ENCODE results near the gene RPLP2.
A peak's percentile ranks its signal among the peaks of the same experiment; 100 is the strongest.

Gene RPLP2

DNA sequence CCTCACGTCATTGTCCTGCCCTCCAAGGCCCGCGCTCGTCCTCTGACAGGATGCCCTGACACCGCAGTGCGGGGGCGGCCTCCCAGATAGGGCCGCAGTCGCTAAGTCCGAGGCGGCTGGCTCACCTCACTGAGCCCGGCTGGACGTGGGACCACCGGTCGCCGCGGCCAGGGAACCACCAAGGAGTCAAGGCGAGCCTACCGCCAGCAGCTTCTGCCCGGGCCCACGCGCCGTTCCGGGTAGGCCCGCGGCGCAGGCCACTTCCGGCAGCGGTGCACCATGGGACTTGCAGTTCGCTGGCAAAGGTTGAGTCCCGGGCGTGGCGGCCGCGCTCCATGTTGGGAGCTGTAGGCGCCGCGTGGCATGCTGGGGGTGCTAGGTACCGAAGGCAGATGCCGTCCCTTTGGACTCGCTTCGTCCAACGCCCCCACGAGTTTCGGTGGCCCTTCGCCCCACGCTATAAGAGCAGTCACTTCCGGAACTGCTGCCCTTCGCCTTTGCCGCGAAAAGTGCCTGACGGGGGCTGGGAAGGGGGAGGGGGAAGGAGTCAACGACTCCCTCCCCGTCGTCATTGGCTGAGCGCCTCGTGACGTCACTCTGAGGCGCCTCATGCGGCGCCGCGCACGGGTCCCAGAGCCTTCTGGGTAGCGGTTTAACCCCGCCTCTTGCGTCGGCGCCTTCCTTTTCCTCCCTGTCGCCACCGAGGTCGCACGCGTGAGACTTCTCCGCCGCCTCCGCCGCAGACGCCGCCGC is at the start of gene RPLP2:
Gene RPLP2, plus strand, starts transcription at position 681 of the 753 bp plus-strand sequence. CDS start 268 bp downstream, outside the sequence.
- DNase-seq, result peak; percentile 96 to 97

DNA sequence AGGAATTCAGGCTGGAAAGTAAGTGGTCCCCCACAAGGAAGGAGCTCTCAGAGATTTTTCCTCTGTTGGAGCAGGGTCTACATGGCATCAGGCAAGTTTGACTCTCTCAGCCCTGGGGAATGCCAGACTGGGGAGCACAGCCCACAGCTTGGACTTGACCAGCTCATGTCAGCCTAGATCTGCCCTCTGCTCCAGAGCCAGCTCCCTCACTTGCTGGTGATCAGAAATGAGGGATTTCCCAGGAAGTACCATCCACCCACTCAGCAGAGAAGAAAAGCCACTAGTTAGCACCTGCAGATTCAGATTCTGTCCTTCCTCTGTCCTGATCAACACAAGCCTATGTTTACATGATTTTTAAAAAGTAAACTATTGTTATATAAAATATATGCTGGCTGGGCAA is 49.5 kb upstream of the RPLP2 start:
- no peak for DNase-seq

DNA sequence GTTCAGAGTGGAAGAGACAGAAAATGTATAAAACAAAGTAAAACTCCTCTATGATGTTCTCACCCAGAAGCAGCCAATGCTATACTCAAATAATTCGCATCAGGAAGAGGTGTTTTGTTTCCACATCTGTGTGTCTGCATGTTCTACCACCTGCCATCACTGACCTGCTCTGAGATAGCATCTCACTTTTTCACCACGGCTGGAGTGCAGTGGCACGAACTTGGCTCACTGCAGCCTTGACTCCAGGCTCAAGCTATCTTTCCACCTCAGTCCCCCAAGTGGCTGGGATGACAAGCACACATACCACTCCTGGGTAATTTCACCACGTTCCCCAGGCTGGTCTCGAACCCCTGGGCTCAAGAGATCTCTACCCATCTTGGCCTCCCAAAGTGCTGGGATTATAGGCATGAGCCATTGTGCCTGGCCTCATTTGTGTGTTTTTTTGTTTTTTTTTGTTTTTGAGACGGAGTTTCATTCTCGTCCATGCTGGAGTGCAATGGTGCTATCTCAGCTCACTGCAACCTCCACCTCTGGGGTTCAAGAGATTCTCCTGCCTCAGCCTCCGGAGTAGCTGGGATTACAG is 48.1 kb upstream of the RPLP2 start:
- no peak for DNase-seq

DNA sequence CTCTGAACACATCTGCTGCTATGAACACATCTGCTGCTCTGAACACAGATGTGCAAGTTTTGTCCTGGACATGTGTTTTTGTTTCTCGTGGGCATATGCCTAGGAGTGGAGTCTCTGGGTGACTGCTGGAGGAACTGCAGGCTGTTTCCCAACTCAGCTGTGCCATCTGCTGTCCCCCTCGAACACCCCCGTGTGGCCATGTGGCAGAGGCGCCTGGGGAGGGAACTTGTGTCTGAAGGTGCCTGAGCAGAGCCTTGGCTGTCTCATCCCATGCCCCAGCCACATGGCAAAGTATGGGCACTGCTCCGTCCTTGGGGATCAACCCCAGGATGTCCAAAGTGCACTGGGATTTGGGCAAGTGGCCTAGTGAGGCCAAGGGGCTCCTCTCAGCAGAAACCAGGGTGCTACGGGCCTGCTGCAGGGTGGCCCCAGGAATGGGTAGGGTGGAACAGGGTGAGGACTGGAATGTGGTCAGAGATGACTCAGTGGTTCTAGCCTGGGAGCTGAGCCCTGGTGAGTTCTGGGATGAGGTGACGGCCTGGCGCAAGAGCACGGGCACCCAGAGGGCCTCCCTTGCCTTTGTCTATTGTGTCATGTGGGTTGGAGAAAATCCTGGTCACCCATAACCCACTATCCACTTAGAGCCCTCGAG is 47.2 kb upstream of the RPLP2 start:
- peak; percentile 31 to 43 for DNase-seq

DNA sequence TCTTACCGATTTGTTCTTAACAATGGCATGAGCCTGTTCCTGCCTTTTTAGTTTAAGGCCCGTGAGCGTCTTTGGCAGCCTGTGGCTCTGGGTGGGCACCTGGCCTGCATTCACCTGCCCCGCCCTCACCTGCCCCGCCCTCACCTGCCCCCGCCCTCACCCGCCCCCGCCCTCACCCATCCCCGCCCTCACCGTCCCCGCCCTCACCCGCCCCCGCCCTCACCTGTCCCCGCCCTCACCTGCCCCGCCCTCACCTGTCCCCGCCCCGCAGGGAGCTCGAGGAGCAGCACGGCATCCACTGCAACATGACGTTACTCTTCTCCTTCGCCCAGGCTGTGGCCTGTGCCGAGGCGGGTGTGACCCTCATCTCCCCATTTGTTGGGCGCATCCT is 46.7 kb upstream of the RPLP2 start:
- no peak for DNase-seq

DNA sequence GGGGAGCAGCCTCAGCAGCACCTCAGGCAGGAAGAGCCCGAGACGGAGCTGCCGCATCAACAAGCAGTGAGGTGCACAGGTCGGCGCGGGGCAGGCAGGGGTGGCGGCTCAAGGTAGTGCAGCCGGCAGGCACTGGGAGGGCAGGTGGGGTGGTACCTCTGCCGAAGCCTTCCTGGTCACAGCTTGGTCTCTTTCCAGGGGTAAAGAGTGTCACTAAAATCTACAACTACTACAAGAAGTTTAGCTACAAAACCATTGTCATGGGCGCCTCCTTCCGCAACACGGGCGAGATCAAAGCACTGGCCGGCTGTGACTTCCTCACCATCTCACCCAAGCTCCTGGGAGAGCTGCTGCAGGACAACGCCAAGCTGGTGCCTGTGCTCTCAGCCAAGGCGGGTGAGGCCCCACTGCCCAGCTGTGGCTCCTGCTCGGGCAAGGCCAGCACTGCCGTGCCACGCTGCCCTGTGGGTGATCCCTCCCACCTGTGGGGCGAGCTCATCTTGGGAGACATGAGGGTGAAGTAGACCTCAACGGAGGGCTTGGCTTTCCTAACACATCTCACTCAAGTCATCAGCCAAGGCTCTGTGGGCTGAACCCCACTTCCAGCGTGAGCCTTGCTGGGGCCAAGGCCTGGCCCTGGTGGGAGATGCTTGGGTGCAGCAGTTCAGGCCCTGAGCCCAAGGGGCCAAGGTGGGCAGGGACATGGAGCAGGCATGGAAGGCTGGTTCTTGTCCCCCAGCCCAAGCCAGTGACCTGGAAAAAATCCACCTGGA is 46.0 kb upstream of the RPLP2 start:
- no peak for DNase-seq

DNA sequence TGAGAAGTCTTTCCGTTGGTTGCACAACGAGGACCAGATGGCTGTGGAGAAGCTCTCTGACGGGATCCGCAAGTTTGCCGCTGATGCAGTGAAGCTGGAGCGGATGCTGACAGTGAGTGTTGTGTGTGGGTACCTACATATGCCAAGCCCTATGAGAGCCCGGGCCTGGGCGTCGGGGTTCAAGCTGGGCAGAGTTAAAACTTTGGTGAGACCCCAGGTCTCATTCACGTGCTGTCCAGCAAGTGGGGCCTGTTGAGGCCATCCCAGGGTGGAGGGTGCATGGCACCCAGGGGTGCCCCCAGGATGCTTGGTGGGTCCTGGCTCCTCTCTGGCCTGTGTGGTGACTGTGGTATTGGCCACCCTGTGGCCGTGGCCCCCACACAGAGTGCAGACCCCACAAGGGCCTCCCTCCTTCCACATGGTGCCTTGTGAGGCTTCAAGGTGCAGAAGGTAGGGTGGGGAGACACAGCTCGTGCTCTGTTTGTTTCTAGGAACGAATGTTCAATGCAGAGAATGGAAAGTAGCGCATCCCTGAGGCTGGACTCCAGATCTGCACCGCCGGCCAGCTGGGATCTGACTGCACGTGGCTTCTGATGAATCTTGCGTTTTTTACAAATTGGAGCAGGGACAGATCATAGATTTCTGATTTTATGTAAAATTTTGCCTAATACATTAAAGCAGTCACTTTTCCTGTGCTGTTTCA is 45.3 kb upstream of the RPLP2 start:
- no peak for DNase-seq

DNA sequence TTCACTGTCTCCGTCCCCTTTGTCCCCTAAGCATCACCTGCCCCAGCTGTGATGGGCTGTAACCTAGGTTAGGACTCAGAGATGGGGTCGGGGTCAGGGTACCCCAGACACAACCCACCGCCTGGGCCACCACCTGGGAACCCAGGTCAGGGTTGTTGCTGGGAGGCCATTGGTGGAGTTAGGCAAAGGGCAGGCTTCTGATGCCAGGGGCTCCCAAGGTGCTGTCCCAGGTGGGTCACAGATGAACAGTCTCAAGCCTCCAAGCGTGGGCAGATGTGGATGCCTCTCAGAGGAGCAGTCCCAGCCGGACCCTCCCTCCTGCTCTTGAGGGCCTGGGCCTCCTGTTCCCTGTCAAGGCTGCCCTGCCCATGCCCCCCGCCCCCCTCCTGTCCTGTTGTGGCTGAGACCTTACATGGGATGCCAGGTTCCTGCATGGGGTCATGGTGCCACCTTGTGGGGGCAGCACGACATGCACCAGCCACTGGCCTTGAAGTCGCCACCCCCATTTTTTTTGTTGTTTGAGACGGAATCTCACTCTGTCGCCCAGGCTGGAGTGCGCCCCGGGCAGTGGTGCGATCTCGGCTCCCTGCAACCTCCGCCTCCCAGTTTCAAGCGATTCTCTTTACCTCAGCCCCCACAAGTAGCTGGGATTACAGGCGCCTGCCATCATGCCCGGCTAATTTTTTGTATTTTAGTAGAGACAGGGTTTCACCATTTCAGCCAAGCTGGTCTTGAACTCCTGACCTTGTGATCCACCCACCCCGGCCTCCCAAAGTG is 44.6 kb upstream of the RPLP2 start:
- DNase-seq, result peak in 1 of 2 experiments; percentile 25

DNA sequence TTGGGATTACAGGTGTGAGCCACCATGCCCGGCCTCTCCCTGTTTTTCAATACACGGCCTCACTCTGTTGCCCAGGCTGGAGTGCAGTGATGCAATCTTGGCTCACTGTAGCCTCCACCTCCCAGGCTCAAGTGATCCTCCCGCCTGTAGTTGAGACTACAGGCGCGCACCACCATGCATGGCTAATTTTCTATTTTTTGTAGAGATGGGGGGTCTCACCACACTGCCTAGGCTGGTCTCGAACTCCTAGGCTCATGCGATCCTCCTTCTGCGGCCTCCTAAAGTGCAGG is 44.0 kb upstream of the RPLP2 start:
- DNase-seq, result no peak

DNA sequence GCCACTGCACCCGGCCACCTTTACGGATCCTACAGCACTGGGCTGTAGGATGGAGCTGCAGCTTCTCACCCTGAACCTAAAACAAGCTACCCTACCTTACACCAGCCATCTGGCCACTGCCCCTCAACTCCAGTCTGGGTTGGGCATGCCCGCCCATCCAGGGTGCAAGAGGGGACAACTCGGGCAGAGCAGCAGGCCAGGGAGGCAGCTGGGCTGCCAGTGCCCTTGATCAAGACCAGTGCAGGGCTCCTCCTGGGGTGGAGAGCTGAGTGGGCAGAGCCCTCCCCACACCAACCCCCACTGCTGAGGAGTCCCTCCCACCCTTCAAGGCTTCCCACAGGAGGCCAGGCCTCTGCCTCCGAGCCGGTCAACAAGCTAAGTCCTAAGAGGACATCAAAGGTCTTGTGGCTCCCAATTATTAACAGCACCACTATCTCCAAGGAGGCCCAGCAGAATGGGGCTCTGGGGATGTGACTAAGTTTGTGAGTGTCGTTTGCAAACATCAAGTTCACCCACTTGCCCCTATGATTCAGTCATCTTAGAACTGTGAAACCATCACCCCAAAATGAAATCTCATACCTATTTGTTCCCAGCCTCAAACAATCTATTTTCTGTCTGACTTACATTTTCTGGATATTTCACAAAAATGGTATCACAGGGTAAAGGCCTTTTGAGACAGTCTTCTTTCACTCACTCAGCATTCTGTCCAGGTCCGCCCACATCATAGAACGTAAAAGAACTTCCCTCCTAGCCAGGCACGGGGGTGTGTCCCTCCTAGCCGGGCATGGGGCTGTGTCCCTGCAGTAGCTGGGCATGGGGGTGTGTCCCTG is 43.4 kb upstream of the RPLP2 start:
- DNase-seq, result no peak

DNA sequence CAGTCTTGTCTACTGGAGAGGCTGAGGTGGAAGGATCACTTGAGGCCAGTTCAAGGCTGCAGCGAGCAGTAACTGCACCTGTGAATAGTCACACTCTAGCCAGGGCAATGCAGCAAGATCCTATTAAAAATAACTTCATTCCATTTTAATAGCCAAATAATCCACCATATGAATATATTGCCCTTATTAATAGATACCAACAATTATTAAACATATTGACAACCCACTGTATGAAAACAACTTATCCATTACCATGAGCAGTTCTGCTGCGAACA is 42.9 kb upstream of the RPLP2 start:
- no peak for DNase-seq

DNA sequence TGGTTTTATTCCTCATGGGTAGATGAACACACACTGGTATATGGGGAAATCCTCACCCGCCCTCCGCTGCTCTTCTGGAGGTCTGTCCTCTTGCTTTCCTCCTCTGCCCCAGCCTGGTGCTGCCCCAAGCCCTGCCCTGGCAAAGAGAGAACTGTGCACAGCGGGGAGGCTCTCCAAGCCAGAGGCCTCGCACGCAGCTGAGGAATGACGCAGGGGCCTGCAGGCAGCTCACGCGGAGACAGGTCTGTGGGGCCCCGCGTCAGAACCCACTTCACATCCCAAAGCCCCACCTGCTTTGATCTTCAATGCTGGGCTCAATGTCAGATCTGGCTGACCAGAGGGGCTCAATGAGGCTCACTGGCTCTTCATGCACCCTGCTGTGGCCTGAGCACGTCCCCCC is 42.5 kb upstream of the RPLP2 start:
- DNase-seq, result no peak

DNA sequence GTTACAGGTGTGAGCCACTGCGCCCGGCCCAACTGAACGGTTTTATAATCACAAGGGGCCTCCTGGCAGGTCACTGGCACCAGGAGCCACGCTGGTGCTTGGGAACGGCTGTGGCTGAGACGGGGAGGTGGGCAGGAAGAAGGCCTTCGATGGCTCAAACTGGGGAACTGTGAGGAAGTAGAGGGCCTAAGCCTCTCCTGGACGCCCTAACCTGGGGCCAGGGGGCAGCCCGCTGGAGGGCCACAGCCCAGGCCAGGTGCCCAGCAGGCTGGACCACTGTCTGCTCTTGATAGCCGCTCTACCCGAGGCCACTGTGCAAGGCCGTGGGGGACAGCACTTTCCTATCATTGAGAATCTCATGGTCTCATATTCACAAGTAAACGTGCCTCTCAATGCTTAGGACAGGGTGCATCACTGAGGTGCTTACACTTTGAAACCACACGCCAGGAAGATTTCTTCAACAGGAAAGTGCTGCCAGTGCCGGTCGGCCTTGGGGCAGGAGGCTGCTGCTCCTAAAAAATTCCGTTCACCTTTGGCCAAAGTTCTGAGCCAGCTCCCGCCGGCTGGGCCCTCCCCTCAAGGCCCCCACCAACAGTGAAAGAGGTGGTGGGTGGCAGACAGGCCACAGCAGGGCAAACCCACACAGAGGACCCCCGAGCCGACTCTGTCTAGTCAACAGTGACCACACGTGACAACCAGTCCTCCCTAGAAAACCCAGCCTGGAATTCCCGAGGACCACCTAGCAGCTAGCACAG is 39.7 kb upstream of the RPLP2 start:
- DNase-seq, result no peak

DNA sequence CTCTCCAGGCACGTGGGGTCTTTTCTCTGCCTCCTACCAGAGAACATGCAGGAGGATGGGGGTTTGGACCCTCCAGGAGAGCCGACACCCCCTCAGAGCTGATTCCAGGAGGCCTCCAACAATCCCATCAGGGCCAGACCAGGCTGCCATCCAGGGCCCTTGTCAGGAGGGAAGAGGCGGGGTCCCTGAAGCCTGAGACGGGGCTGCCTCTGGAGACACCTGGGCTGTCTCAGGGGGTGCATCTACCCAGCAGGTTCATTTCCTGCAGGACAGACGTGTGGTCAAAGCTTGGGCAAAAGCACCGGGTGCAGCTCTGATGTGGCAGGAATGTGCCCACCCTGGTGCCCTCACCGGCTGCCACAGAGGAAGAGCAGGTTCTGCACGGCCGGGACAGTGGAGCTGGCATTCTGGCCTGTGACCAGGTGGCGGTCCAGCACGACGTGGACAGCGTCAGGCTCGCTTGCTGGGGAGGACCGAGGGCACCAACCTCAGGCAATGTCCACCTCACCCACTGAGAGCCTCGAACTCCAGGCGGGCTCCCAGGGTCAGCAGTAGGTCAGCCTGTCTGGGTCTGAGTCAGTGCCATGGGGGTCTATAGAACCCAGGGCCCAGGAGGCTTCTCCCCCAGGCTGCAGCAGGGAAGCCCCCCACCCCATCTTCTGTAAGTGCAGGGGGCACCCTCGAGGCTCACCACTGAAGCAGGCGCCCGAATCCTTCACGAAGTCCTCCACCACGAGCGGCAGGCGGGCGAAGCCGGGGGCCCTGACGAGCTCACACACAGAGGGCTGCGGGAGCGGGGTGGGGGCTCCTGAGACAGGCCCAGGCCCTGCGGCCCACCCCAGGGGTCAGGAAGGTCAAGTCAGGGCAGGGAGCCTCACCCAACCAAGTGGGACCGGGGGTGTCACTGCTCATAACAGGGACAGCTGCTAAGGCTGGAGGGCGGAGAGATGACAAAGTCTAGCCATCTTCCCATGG is 38.8 kb upstream of the RPLP2 start:
- no peak for DNase-seq

DNA sequence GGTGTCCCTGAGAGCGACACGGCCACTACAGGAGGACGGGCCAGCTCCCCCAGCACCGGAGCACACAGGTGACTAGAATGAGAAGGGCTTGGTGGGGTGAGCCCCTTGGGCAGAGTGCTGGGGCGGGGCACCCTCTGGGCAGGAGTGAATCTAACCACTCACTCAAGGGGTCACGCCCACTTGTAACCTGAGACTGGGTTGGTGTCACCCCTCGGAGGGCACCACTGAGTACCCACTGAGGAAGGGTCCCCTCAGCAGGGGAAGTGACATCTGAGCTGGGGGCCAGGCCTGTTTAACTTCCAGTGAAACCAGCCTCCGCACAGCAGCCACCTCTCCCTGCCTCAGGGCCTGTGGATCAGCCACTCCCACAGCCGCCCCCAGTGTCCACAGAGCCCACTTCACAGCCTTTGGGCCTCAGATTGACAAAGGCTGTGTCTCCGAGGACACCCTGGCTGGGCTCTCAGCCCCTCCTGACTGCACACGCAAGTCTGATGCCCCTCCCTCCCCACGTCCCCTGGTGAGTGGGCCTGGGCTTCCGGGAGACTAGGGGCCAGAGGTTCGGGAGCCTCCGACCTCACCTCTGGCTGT is 38.1 kb upstream of the RPLP2 start:
- DNase-seq, result no peak

DNA sequence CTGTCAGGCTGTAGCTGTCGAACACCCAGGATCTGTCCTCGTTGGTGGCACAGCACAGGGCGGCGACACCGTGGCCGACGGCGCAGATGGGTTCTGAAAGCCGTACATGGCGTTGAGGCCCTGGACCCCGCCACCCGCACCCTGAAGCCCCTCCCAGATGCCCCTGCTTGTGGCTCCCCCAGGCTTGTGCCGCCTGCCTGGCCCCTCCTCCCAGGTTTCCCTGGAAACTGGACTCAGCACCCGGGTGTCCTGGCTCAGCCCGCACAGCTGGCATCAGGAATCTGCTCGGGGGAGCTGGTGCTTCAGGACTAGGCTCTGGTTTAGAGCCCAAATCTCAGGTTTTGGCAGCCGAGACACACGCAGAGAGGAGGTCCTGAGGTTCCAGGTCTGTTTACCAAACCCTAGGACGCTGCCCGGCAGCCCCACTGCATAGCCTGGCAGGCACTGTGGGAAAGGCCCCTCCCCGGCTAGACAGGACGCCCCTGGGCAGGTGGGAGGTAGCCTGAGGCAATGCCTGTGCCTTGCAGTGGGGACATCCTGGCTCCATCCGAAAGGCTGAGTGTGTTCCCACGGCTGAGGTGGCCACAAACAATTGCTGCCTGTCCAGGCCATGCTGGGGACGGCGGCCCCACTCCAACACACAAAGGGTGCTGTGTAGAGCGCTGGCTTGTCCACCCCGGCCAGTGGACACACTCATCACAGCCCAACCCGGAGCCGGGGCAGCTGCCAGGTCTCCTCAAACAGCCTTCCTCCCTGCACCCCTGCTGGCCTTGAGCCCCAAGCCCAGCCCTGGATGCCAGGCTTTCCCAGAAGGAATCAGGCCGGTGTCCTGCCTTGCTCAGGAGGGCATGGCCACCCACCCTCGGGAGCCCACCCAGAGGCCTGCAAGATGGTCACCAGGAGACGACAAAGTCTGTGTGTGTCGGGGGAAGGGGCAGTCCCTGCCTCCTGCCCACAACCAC is 37.1 kb upstream of the RPLP2 start:
- DNase-seq, result no peak

DNA sequence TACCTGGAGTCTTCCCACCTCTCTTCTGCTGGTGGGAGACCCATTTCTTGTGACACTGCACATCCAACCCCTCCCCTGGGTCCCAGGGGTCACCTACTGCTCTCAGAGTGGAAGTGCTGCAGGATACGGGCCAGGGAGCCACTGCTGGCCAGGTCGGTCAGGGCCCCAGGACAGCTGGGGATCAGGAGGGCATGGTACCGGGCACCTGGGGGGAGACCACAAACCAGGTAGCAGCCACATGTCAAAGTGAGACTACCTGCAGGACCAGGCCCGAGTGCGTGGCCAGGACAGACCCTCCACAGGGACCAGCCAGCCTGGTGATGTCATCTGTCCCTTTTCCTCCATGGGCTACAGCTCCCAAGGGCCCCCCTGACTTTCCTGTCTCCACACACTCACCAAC is 36.3 kb upstream of the RPLP2 start:
- DNase-seq, result no peak

DNA sequence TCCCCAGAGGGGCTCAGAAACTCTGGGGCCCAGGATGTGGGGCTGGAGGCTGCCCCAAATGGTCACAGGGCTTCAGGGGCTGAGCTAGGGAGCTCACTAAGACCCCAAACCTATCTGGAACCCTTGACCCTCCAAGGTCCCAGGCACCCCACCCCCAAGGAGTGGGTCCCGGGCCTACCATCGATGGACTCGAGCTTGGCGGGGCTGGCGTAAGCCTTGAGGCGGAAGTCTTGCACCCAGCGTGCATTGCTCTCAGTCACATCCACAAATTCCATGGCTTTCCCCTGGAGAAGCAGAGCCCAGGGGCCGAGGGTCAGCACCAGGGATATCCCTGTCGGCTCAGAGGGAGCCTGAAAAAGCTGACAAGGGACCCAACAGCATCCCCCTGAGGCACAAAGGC is 35.9 kb upstream of the RPLP2 start:
- no peak for DNase-seq

Data from SW 1271 (cell line).